ENCODE data around the gene GPNMB.

- TF ChIP-seq CTCF (conservative IDR thresholded peaks at IDR 0.05) = no peak
- TF ChIP-seq ZFX (IDR thresholded peaks at IDR 0.05) = no peak
Measured at GRCh38 chr7:23268746-23269145, 22.2 kb downstream of the GPNMB start.
